Astrocyte (in vitro differentiated cells and primary cell): ENCODE measurements around the gene ZNF362. TPM values are rescaled to one million over a fixed set of nuclear protein-coding genes. Genes with fewer than 3 reads are reported as not detected.

Source experiments
- DNase-seq: peaks from one replicate; pipeline ENCODE4 v3.0.0-alpha.2; 2010; ENCODE audit warnings: low read depth
- FAIRE-seq: peaks from 2 replicates; lab custom pipeline; 2011; peaks lifted over from hg19 to GRCh38; lab: Jason Lieb, UNC
- H2AFZ ChIP-seq: 2 replicates; pipeline ENCODE4 v1.6.0; 2012; ENCODE audit warnings: low read depth, low read length, inconsistent platforms
- H3K27ac ChIP-seq: 2 replicates; pipeline ENCODE4 v1.5.1; 2011; ENCODE audit warnings: low read depth, low read length, inconsistent platforms
- H3K27me3 ChIP-seq: 2 replicates; pipeline ENCODE4 v1.6.0; 2011; ENCODE audit warnings: low read length, inconsistent platforms; ENCODE audit not compliant: insufficient read depth
- H3K36me3 ChIP-seq: 2 replicates; pipeline ENCODE4 v1.5.1; 2011; ENCODE audit warnings: low read length, inconsistent platforms; ENCODE audit not compliant: insufficient read depth
- H3K4me1 ChIP-seq: 2 replicates; pipeline ENCODE4 v1.5.1; 2011; ENCODE audit warnings: low read length, inconsistent platforms; ENCODE audit not compliant: insufficient read depth
- H3K4me2 ChIP-seq: 2 replicates; pipeline ENCODE4 v1.6.0; 2012; ENCODE audit warnings: low read length, inconsistent platforms
- H3K4me3 ChIP-seq: 2 replicates; pipeline ENCODE4 v1.5.1; 2011; ENCODE audit warnings: low read depth, mild to moderate bottlenecking, low read length, inconsistent platforms; ENCODE audit not compliant: insufficient read depth
- H3K79me2 ChIP-seq: 2 replicates; pipeline ENCODE4 v1.6.0; 2012; ENCODE audit warnings: mild to moderate bottlenecking, low read length, inconsistent platforms; ENCODE audit not compliant: insufficient read depth
- H3K9ac ChIP-seq: 2 replicates; pipeline ENCODE4 v1.6.0; 2012; ENCODE audit warnings: mild to moderate bottlenecking, low read length, inconsistent platforms
- H3K9me3 ChIP-seq: 2 replicates; pipeline ENCODE4 v1.5.1; 2012; ENCODE audit warnings: low read depth, mild to moderate bottlenecking, low read length, inconsistent platforms; ENCODE audit not compliant: insufficient read depth
- H4K20me1 ChIP-seq: 2 replicates; pipeline ENCODE4 v1.6.0; 2012; ENCODE audit warnings: low read length, inconsistent platforms; ENCODE audit not compliant: insufficient read depth
- H3K27ac Mint-ChIP-seq: one replicate; pipeline ENCODE4 v1.8.0; 2021; ENCODE audit warnings: mild to moderate bottlenecking, mixed read lengths; ENCODE audit not compliant: unreplicated experiment
- H3K27me3 Mint-ChIP-seq: one replicate; pipeline ENCODE4 v1.8.0; 2021; ENCODE audit warnings: low read depth, mixed read lengths; ENCODE audit not compliant: unreplicated experiment
- H3K36me3 Mint-ChIP-seq: one replicate; pipeline ENCODE4 v1.8.0; 2021; ENCODE audit warnings: low read depth, mixed read lengths; ENCODE audit not compliant: unreplicated experiment
- H3K4me1 Mint-ChIP-seq: one replicate; pipeline ENCODE4 v1.8.0; 2021; ENCODE audit warnings: low read depth, mixed read lengths; ENCODE audit not compliant: unreplicated experiment
- H3K4me3 Mint-ChIP-seq: one replicate; pipeline ENCODE4 v1.8.0; 2021; ENCODE audit warnings: mild to moderate bottlenecking, moderate library complexity, mixed read lengths; ENCODE audit not compliant: unreplicated experiment
- H3K9me3 Mint-ChIP-seq: one replicate; pipeline ENCODE4 v1.8.0; 2021; ENCODE audit warnings: mild to moderate bottlenecking, mixed read lengths; ENCODE audit not compliant: unreplicated experiment
- EZH2 ChIP-seq: IDR thresholded peaks from 2 replicates; pipeline ENCODE4 v1.6.1; 2012; ENCODE audit warnings: mild to moderate bottlenecking, low read length, inconsistent platforms; ENCODE audit not compliant: insufficient read depth
- total RNA-seq: library from RNA; stranded (reverse); gene quantifications from 2 replicates; pipeline ENCODE4 v1.2.1, GENCODE V29; 2021
- TF ChIP-seq, protein P1 (sequence below): IDR thresholded peaks from 2 replicates; pipeline ENCODE4 v1.5.1; 2011; ENCODE audit warnings: low read depth, mild to moderate bottlenecking, inconsistent platforms, low read length, moderate library complexity; ENCODE audit not compliant: insufficient read depth

The ZNF362 gene
- total RNA-seq, 1 donor from 2014 or later: 38.7 TPM

GRCh38 chr1:33337441-33337840 is 81.1 kb downstream of the ZNF362 start:
- peaks cover 31% of the 10 kb centered on the region for H3K36me3 Mint-ChIP-seq

GRCh38 chr1:33338048-33338439 is 81.8 kb downstream of the ZNF362 start:
- Histone ChIP-seq H3K27ac (peak overlapping the region; percentile 69), H2AFZ (no peak overlapping the region), H3K79me2 (peaks cover 100% of the 10 kb centered on the region), H3K9me3 (no peaks in the 10 kb centered on the region), H3K4me3 (no peak overlapping the region), H3K9ac (peak overlapping the region; percentile 62), H3K36me3 (peaks cover 45% of the 10 kb centered on the region), H3K27me3 (no peaks in the 10 kb centered on the region), H4K20me1 (peaks cover 98% of the 10 kb centered on the region), H3K4me1 (peaks cover 74% of the 10 kb centered on the region), H3K4me2 (peak overlapping the region; percentile 79)
- H3K4me1 Mint-ChIP-seq: peaks cover 94% of the 10 kb centered on the region
- TF ChIP-seq EZH2: no peak
- TF ChIP-seq, protein P1, sequence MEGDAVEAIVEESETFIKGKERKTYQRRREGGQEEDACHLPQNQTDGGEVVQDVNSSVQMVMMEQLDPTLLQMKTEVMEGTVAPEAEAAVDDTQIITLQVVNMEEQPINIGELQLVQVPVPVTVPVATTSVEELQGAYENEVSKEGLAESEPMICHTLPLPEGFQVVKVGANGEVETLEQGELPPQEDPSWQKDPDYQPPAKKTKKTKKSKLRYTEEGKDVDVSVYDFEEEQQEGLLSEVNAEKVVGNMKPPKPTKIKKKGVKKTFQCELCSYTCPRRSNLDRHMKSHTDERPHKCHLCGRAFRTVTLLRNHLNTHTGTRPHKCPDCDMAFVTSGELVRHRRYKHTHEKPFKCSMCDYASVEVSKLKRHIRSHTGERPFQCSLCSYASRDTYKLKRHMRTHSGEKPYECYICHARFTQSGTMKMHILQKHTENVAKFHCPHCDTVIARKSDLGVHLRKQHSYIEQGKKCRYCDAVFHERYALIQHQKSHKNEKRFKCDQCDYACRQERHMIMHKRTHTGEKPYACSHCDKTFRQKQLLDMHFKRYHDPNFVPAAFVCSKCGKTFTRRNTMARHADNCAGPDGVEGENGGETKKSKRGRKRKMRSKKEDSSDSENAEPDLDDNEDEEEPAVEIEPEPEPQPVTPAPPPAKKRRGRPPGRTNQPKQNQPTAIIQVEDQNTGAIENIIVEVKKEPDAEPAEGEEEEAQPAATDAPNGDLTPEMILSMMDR: no peak
- H3K4me3 Mint-ChIP-seq: peak overlapping the region; percentile 25
- FAIRE-seq: peak; percentile 5
- H3K27ac Mint-ChIP-seq: peak overlapping the region; percentile 70
- peaks cover 31% of the 10 kb centered on the region for H3K36me3 Mint-ChIP-seq
- H3K27me3 Mint-ChIP-seq: no peaks in the 10 kb centered on the region
- no peaks in the 10 kb centered on the region for H3K9me3 Mint-ChIP-seq
- DNase-seq: peak; percentile 72

More at GRCh38 chr1:33337441-33337840, 81.1 kb downstream of the ZNF362 start:
- H3K4me2 ChIP-seq: peak overlapping the region; percentile 79
- FAIRE-seq (no peak), DNase-seq (no peak)
- peaks cover 47% of the 10 kb centered on the region for H3K36me3 ChIP-seq
- peaks cover 92% of the 10 kb centered on the region for H3K4me1 Mint-ChIP-seq
- H3K79me2 ChIP-seq: peaks cover 100% of the 10 kb centered on the region
- H4K20me1 ChIP-seq: peaks cover 99% of the 10 kb centered on the region
- H3K9ac ChIP-seq: peak overlapping the region; percentile 62
- no peaks in the 10 kb centered on the region for H3K27me3 Mint-ChIP-seq
- H3K4me3 Mint-ChIP-seq: no peak overlapping the region
- H3K27ac ChIP-seq: peak overlapping the region; percentile 14
- TF ChIP-seq EZH2: no peak
- TF ChIP-seq, protein P1: no peak
- H3K9me3 ChIP-seq: no peaks in the 10 kb centered on the region
- peak overlapping the region; percentile 70 for H3K27ac Mint-ChIP-seq
- no peak overlapping the region for H3K4me3 ChIP-seq
- H3K27me3 ChIP-seq: no peaks in the 10 kb centered on the region
- H3K9me3 Mint-ChIP-seq: no peaks in the 10 kb centered on the region
- peaks cover 72% of the 10 kb centered on the region for H3K4me1 ChIP-seq
- H2AFZ ChIP-seq: no peak overlapping the region

DNA sequence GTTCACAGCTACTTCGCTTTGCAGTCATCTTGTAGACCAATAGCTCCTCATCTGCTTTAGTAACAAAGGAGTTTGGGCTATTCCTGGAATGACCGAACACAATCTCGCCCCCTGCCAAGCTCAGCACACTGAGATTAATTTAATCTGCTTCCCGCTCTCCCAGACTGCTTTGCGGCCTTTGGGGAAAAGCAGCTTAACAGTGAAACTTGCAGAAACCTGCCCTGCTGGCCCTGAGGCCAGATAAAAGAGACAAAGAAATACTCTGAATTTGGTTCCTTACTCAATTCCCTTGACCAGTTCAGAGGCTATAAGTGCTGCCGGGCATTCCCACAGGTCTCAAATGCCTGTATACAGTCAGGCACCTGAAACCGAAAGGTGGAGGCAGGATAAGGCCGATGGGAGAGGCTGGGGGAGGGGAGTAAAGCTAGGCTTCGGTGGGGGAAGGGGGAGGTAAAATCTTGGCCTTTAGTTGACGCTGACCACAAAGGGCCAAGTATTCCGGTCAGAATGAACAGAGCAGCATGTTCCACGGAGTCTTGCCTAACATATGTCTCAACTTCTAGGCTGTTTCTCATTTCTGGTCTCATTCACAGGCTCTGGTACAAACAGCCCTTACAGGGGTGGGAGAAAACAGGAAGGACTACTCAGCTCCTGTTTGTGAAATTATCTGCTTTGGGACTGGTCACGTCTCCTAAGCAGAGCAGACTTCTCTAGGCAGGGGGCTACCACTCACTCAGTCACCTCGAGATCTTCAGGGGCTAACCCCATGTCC is 82.3 kb downstream of the ZNF362 start:
- Mint-ChIP-seq H3K9me3 (no peaks in the 10 kb centered on the region), H3K36me3 (peaks cover 25% of the 10 kb centered on the region), H3K4me1 (peaks cover 94% of the 10 kb centered on the region), H3K27ac (peak overlapping the region; percentile 89), H3K4me3 (peak overlapping the region; percentile 70), H3K27me3 (no peaks in the 10 kb centered on the region)
- peaks cover 78% of the 10 kb centered on the region for H3K4me1 ChIP-seq
- H2AFZ ChIP-seq: no peak overlapping the region
- no peaks in the 10 kb centered on the region for H3K27me3 ChIP-seq
- H3K4me3 ChIP-seq: peak overlapping the region; percentile 13
- H3K27ac ChIP-seq: peak overlapping the region; percentile 69
- peaks cover 96% of the 10 kb centered on the region for H4K20me1 ChIP-seq
- peaks cover 42% of the 10 kb centered on the region for H3K36me3 ChIP-seq
- peak overlapping the region; percentile 79 for H3K4me2 ChIP-seq
- peak; percentile 74 for DNase-seq
- H3K79me2 ChIP-seq: peaks cover 100% of the 10 kb centered on the region
- FAIRE-seq: no peak
- TF ChIP-seq EZH2: no peak
- TF ChIP-seq, protein P1: no peak
- no peaks in the 10 kb centered on the region for H3K9me3 ChIP-seq
- peak overlapping the region; percentile 62 for H3K9ac ChIP-seq
